H7 (cell line): ENCODE measurements around the gene KIRREL1. TPM values are rescaled to one million over a fixed set of nuclear protein-coding genes. Genes with fewer than 3 reads are reported as not detected.
"Not testable (repeated sequence)": the region's sequence is repeated elsewhere in the genome, so short reads cannot be mapped to it uniquely, and the experiment has no call there.

Source experiments
- DNase-seq: peaks from one replicate; pipeline ENCODE4 v3.0.0; 2012
- H3K27me3 ChIP-seq: 2 replicates; pipeline ENCODE4 v1.6.0; 2011; ENCODE audit warnings: mild to moderate bottlenecking, low read length; ENCODE audit not compliant: control insufficient read depth, insufficient read depth
- H3K36me3 ChIP-seq: replicated peaks from 2 replicates; pipeline ENCODE4 v1.5.1; 2011; ENCODE audit warnings: low read length; ENCODE audit not compliant: control insufficient read depth, insufficient read depth
- H3K4me3 ChIP-seq: 2 replicates; pipeline ENCODE4 v1.5.1; 2011; ENCODE audit warnings: low read depth, mild to moderate bottlenecking, control low read depth, low read length, moderate library complexity; ENCODE audit not compliant: insufficient read depth
- total RNA-seq: library from RNA; depleted of rRNA; stranded (reverse); fragments of >200 nt; shearing (Covaris generic); gene quantifications from 2 replicates; pipeline ENCODE4 v1.2.3, GENCODE V29; 2014

KIRREL1 gene
- total RNA-seq, 1 experiment from 2014 or later, result 56.5 TPM

GRCh38 chr1:158118713-158119402, 125.4 kb downstream of the KIRREL1 start:
- Histone ChIP-seq H3K27me3 (peaks cover 2% of the 10 kb centered on the region; the same call in 1 of the 2 replicates), H3K4me3 (no peak overlapping the region)
- peak; percentile 38 for DNase-seq

DNA sequence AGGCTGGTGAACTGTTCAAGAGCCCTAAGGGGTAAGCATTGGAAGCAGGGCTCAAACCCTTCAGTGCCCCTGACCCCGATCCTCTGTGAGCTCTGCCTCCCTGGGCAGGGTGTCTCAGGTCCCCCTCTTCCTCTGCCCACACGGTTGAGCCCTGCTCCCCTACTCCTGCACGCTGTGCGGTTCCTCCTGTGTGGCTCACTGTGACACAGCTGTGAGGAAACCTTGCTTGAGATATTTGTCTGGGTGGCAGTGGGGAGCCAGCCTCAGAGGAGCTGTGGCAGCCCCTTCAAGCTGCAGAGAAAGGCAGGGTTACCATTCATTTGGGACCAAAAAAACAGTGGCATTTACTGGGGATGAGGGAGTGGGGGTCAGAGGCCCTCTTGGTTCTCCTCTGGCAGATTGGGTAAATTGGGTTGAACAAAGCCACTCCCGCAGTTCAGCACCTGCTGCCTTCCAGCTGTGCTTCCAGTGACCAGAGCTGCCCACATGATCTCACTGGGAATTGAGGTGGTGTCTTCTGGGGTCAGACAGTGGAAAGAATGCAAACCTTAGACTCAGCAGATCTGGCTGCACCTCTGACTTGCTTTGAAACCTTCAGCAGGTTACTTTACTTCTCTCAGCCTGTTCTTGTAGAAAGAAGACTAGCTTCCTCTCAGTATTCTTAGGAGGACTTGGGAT, 126.7 kb downstream of the KIRREL1 start:
- no peak for DNase-seq

More at GRCh38 chr1:158118713-158119402, 125.4 kb downstream of the KIRREL1 start:
- no peaks in the 10 kb centered on the region for H3K36me3 ChIP-seq

GRCh38 chr1:158121604-158122254, 128.3 kb downstream of the KIRREL1 start:
- Histone ChIP-seq H3K36me3 (no peaks in the 10 kb centered on the region), H3K27me3 (no peaks in the 10 kb centered on the region), H3K4me3 (no peak overlapping the region)
- DNase-seq, result peak; percentile 72

More for the DNA sequence above, 126.7 kb downstream of the KIRREL1 start:
- Histone ChIP-seq H3K4me3 (no peak overlapping the region), H3K36me3 (no peaks in the 10 kb centered on the region), H3K27me3 (no peaks in the 10 kb centered on the region; the same call in 1 of the 2 replicates)

DNA sequence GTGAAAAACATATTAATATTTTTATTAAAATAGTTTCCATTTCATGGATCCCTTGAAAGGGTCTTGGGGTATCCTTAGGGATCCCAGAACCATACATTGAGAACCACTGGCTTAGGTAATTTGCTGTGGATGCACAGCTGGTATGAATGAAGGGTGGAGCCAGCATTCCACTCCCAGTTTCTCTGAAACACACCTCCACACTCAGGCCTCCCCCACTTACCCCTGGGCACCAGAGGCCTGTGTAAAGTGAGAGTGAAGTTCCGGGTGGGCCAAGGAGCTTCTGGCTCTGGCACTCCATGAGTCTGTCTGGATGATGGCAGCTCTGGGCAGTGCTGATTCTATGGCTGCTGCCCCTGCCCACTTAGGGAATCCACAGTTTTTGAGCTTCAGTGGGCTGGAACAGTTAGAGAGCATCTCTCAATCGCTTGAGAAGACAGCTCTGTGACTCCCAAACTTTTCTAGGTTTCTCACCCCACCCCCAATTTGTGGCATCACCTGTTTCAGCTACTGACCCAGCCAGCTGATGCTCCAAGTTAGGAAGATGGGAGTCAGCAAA, 129.5 kb downstream of the KIRREL1 start:
- no peak for DNase-seq
- no peaks in the 10 kb centered on the region for H3K36me3 ChIP-seq
- H3K4me3 ChIP-seq, result no peak overlapping the region
- no peaks in the 10 kb centered on the region for H3K27me3 ChIP-seq

DNA sequence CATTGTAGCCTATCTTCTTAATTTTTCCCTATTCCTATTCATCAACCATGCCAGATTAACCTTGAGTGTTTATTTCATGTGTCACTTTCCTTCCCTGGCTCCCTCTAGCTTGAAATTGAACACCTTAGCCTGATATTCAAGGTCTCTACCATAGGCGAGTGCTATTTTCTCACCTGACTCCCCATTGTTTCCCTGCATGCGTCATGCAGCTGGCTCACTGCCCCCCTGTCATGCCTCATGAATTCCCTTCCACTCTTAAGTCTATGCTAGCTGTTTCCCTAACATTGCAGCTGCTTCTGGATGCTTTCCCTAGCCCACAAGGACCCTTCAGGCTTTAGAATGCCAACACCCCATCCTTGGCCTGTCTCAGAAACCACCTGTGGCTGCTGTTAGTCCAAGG, 130.6 kb downstream of the KIRREL1 start:
- Histone ChIP-seq H3K4me3 (no peak overlapping the region), H3K36me3 (no peaks in the 10 kb centered on the region), H3K27me3 (no peaks in the 10 kb centered on the region)
- no peak for DNase-seq

DNA sequence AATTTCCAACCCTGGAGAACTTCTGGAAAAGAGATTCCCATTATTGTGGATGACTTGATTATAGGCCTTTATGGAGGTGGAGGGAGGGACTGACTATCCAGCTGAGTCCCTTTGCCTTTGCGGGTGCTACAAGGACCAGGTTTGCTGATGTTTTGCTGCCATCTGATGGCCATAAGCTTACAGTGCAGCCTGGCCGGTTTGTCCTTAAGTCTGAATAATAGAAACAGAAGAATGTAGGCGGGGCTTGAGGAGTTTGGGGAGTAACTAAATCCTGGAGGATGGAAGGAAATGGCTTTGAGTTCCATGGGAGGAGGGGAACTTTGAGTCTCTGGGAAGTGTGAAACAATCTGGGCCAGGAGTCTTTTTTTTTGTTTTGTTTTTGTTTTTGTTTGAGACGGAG, 131.6 kb downstream of the KIRREL1 start:
- peak; percentile 78 for DNase-seq
- Histone ChIP-seq H3K27me3 (no peaks in the 10 kb centered on the region), H3K4me3 (no peak overlapping the region), H3K36me3 (no peaks in the 10 kb centered on the region)

GRCh38 chr1:158126425-158126824, 133.0 kb downstream of the KIRREL1 start:
- Histone ChIP-seq H3K36me3 (no peaks in the 10 kb centered on the region), H3K4me3 (no peak overlapping the region), H3K27me3 (no peaks in the 10 kb centered on the region)
- no peak for DNase-seq

DNA sequence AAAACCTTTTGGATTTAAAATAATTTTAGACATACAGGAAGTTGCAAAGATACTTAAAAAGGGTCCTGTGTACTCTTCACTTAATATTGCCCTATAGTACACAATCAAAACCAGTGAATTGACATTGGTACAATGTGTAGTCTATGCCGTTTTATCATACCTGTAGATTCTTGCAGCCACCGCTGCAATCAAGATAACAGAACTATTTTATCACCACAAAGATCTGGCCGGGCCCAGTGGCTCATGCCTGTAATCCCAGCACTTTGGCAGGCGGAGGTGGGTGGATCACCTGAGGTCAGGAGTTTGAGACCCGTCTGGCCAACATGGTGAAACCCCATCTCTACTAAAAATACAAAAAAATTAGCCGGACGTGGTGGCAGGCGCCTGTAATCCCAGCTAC, 135.1 kb downstream of the KIRREL1 start:
- not testable (repeated sequence) for H3K27me3 ChIP-seq, H3K36me3 ChIP-seq, H3K4me3 ChIP-seq, DNase-seq

- Histone ChIP-seq H3K27me3 (no peaks in the 10 kb centered on the region), H3K36me3 (no peaks in the 10 kb centered on the region), H3K4me3 (no peak overlapping the region)
- no peak for DNase-seq
Measured at GRCh38 chr1:158131217-158131616, 137.8 kb downstream of the KIRREL1 start.

DNA sequence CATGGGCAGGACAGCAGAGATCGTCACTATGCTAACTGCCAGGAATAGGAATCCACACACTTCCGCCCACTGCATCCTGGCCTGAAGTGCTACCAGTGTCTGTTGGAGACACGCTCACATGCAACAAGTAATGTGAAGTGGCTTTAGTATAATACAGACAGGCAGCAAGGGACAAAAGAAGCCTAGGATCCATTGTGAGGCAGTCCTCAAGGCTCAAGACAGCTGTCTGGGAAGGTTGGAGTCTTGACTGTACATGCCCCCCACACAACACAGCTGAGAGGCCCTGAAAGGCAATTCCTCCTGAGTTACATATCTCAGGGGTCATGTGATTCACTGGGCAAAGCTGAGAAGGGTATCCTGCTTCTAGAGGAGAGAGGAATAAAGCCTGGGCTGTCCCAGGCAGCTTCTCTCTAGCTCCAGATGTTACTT, 147.3 kb downstream of the KIRREL1 start:
- no peak overlapping the region for H3K4me3 ChIP-seq
- H3K36me3 ChIP-seq, result no peaks in the 10 kb centered on the region
- no peak for DNase-seq
- H3K27me3 ChIP-seq, result no peaks in the 10 kb centered on the region

DNA sequence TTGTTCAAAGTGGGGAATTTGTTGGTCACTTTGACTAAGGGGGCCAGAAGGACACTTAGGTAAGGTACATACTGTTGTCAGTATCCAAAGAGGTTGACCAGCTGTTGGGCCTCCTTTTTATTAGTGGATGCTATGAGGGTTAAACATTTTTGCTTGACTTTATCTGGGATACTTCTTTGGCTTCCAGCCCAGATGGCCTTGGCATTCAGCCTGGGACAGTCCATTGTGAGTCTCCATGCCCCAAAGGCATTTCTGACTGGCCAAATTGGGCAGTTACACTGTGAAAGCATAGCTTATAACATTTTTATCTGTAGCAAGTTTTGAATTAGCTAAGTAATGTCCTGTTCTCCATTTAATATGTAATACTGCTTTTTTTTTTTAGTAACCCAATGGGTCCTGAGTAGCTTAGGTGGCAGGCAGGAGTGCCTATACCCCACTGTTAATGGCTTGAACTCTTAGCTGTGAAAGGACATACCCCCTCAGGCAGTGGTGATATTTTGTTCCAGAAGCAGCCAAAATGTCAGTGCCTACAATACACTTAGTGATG, 151.8 kb downstream of the KIRREL1 start:
- no peak overlapping the region for H3K4me3 ChIP-seq
- no peak for DNase-seq
- no peaks in the 10 kb centered on the region for H3K36me3 ChIP-seq
- peaks cover 3% of the 10 kb centered on the region for H3K27me3 ChIP-seq

- no peak for DNase-seq
- Histone ChIP-seq H3K36me3 (no peaks in the 10 kb centered on the region), H3K27me3 (peaks cover 3% of the 10 kb centered on the region), H3K4me3 (no peak overlapping the region)
Measured at GRCh38 chr1:158146165-158146564, 152.7 kb downstream of the KIRREL1 start.

DNA sequence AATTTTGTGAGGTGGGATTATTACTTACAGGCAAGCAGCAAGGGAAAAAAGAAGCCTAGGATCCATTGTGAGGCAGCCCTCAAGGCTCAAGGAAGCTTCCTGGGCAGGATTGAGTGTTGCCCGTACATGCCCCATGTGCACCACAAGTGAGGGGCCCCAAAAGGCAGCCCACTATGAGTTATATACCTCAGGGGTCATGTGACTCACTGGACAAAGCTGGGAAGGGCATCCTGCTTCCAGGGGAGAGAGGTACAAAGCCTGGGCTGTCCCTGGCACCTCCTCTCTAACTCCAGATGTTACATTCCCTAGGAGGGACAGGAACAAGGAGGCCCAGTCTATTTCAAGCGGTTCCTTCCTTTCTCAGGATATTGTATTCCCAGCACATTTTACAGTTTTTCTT, 153.3 kb downstream of the KIRREL1 start:
- no peak for DNase-seq
- H3K36me3 ChIP-seq, result no peaks in the 10 kb centered on the region
- no peak overlapping the region for H3K4me3 ChIP-seq
- H3K27me3 ChIP-seq, result peaks cover 3% of the 10 kb centered on the region

DNA sequence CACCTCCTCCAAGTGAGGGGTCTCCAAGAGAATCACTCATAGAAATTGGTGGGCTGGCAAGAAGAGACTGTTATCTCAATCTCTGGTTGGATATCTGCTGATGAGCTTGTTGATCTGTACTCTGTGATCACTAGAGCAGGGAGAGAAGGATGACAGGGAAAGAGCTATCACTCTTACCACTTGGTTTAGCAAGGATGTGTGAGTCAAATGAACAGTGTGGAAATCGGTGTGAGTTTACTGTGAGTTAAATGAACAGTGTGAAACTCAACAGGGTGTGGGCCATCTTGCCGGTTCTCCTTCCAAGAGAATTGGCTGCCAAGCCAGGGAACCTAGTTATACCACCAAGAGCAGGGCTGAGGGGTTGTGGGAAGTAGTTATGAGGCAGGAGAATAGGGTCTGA, 154.0 kb downstream of the KIRREL1 start:
- no peak for DNase-seq
- Histone ChIP-seq H3K36me3 (no peaks in the 10 kb centered on the region), H3K27me3 (peaks cover 3% of the 10 kb centered on the region), H3K4me3 (no peak overlapping the region)
